22Rv1 (cell line): ENCODE measurements around the gene DUSP12.

ENCODE experiments used
- H3K27ac ChIP-seq: fragments of 450-650 bp; 2 replicates; pipeline ENCODE4 v1.5.1; 2017
- CTCF ChIP-seq: fragments of 450-650 bp; IDR thresholded peaks from 2 replicates; pipeline ENCODE4 v1.5.1; 2017; ENCODE audit warnings: mild to moderate bottlenecking
- ZFX ChIP-seq: fragments of 450-650 bp; IDR thresholded peaks from 2 replicates; pipeline ENCODE4 v1.6.1; 2017; ENCODE audit warnings: antibody characterized with exemption, borderline replicate concordance

Gene DUSP12

GRCh38 chr1:161709373-161709772 is 40.2 kb upstream of the DUSP12 start:
- no peak for TF ChIP-seq ZFX
- no peak for TF ChIP-seq CTCF
- no peak overlapping the region for H3K27ac ChIP-seq

GRCh38 chr1:161710560-161710959 is 39.0 kb upstream of the DUSP12 start:
- TF ChIP-seq ZFX (no peak), CTCF (no peak)

GRCh38 chr1:161718559-161719324 is 30.8 kb upstream of the DUSP12 start:
- no peak for TF ChIP-seq ZFX
- no peak for TF ChIP-seq CTCF
- H3K27ac ChIP-seq, result no peak overlapping the region

More at GRCh38 chr1:161710560-161710959, 39.0 kb upstream of the DUSP12 start:
- H3K27ac ChIP-seq, result no peak overlapping the region

- H3K27ac ChIP-seq, result no peak overlapping the region
- TF ChIP-seq CTCF, result no peak
- TF ChIP-seq ZFX, result no peak
Measured at GRCh38 chr1:161719325-161719611, 30.3 kb upstream of the DUSP12 start.

- H3K27ac ChIP-seq, result no peak overlapping the region
Measured at GRCh38 chr1:161720422-161720821, 29.2 kb upstream of the DUSP12 start.

GRCh38 chr1:161720956-161721737 is 28.4 kb upstream of the DUSP12 start, which contains the start of gene FCRLB:
TSS of gene FCRLB (plus strand) at chr1:161721544. CDS start at chr1:161722673, 1,129 bp downstream.
- no peak for TF ChIP-seq CTCF
- TF ChIP-seq ZFX, result no peak
- H3K27ac ChIP-seq, result no peak within 1 kb of the TSS

More at GRCh38 chr1:161720422-161720821, 29.2 kb upstream of the DUSP12 start:
- no peak for TF ChIP-seq CTCF
- no peak for TF ChIP-seq ZFX
